Dedifferentiated amniotic fluid mesenchymal stem cell (primary cell): ENCODE measurements around the gene ADGRL2.

Experiments used
- DNase-seq: peaks from one replicate; pipeline ENCODE4 v3.0.0-alpha.2; 2016; ENCODE audit errors: extremely low spot score

ADGRL2 gene

DNA sequence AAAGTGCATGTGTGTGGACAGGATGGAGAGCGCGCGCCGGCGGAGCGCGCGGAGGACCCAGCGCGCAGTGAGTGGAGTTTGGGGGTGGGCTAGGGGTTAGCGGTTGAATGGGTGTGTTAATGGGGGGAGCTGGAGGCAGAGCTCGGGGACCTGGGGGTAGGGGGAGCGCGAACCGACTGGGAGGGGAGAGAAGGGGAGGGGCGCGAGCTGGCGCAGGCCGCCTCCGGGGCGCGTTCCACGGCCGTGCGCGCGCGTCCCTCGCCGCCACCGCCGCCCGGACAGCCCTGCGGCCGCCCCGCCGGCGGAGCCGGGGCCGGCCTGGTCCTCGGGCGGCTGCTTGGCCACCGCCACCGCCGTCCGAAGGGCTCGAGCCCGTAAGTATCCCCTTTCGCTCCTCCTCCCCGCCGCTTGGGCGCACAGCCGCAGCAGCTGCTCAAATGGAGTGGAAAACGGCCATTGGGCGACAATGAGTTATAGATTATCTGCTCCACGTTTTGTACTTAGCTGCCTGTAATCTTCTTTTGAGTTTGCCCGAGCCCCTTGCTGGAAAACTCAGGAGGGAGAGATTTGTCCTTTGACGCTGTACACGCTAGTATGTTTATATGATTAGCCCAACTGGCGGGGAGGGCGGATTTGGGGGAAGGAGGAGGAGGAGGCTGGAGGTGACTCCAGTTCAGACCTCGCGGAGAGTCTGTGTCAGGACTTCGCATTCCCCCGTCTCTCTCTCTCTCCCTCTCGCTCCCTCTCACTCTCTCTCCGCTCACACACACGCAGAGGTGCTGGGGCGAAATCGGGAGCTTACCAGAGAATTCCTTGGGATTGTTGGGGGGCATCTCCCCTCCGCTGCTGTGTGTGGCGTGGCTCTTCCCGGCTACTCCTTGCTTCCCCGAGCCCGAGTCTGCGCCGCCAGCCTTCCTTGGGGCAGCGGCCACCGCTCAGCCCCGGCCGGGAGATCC is at the start of gene ADGRL2:
ADGRL2 (plus strand) TSS at position 240 of the 956 bp plus-strand sequence. CDS start 36,051 bp downstream, outside the sequence.
- DNase-seq = peak; percentile 87

DNA sequence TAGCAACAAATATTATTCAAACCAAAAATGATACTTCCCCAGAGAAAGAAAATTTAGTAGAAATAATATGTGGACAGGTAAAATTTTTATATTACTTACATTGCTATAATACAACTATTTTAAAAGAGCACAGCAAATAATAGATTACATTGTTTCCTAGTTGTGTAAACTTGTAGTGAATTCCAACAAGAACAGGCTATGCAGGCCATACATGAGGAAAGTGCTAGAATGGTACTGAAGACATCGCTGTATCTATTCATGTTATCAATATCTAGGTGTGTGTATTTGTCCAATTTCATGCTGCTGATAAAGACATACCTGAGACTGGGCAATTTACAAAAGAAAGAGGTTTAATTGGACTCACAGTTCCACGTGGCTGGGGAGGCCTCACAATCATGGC is 47.9 kb upstream of the ADGRL2 start:
- no peak for DNase-seq

DNA sequence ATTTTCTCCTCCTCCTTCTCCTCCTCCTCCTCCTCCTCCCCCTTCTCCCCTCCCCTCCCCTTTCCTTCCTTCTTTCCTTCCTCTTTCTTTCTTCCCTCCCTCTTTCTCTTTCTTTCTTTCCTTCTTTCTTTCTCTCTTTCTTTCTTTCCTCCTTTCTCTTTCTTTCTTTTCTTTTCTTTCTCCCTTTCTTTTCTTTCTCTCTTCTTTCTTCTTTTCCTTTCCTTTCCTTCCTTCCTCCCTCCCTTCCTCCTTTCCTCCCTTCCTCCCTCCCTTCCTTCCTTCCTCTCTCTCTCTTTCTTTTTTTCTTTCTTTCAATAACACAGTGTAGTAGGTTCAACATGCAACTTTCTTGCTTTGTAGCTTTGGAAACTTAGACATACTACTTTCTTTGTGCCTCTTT is 46.3 kb upstream of the ADGRL2 start:
- DNase-seq = no peak

DNA sequence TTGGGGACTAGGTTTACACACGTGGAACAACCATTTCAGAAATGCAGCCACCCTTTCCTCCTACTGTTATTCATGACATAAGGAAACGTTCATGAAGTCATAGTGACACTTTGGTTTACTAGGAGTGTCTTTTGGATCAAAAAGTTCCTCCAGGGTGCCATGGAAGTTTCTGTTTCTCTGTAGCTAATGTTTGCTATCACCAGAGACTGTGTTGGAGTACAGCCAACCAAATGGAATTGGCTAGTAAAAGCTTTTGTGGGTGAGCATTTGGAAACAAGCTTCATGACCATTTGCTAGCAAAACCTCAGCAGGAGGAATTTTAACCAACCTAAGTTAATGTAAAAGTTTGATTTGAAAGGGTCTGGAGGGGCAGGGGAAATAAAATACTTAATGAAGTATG is 43.9 kb upstream of the ADGRL2 start:
- DNase-seq = no peak

DNA sequence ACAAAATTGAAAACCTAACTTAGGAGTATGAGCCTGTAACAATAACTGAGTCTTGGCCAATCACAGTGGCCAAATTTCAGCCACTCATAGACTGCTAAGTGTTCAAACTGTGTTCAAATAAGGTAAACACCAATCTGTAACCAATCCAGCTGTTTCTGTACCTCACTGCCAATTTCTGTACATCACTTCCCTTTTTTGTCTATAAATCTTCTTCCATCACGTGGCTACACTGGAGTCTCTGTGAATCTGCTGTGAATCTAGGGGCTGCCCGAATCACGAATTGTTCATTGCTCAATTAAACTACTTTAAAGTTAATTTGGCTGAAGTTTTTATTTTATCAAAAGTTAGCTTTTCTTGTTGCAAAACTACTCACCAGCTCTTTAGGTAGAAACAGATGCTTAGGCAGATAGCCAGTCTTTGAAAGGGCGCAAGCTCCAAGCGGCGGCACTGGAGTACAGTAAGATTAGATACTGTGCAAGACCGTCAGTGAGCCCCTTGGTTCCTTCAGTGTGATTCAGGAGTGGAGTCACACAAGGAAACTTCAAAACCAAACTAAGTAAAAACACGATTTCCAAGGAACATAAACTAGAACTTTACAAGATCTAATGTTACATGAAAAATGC is 43.2 kb upstream of the ADGRL2 start:
- no peak for DNase-seq

DNA sequence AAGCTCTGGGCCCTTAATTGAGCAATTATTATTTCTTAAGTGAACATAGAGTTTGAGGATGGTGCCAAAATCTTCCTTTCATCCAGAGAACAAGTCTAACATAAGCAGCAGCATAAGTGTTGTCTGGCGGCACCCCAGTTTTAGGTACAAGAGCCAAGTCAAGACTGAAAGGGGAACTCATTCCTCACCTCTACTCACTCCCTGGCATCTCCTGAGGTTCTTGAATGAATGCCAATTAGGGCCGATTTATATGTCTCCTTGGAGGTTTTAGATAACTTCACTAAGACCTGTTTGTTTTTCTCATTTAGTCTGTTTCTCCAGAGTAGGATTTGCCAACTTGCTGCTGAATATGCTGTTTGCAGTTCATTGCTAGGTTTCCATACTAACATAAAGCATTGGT is 42.6 kb upstream of the ADGRL2 start:
- DNase-seq = no peak

DNA sequence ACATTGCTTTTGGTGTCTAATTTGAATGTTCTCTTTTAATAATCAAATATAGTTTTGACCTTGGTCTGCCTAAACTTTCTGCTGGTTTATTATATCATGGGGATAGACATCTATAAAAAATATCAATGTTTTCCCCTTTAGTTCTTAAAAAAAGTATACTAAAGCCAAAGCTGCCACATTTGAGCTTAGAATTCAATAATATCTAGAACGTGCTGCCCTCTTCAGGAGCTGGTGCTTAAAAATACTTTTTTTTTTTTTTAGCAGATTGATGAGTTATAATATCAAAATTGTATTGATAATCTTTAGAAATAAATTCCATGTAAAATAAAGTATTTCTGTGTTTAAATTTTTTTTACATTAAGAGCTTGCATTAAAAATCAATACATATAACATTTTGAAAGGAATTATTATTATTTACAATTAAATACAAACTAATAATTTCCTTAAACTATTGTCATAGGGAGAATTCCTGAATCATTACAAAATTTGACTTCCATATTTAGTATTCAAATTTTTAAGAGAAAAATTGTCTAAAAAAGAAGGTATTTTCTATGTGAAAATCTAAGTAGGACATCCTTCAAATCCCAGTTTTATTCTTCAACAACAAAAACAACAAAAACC is 40.1 kb upstream of the ADGRL2 start:
- DNase-seq = peak; percentile 71

DNA sequence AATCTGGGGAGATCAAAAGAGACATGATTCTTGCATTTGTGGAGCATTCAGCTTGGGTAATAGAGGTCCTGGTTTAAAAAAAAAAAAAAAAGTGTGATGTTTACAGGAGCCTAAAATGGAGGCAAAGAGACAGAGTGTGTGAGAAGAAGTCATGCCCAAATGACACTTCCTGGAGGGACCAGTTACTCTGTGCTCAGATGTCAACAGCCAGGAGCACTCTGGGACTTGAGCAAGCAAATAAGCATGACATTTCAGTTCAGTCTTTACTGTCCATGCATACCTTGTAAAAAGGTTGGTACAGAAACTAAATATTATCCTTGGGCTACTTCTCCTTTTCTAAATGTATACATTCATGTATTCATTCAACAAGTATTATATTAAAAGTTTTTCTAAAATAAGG is 25.2 kb upstream of the ADGRL2 start:
- no peak for DNase-seq

DNA sequence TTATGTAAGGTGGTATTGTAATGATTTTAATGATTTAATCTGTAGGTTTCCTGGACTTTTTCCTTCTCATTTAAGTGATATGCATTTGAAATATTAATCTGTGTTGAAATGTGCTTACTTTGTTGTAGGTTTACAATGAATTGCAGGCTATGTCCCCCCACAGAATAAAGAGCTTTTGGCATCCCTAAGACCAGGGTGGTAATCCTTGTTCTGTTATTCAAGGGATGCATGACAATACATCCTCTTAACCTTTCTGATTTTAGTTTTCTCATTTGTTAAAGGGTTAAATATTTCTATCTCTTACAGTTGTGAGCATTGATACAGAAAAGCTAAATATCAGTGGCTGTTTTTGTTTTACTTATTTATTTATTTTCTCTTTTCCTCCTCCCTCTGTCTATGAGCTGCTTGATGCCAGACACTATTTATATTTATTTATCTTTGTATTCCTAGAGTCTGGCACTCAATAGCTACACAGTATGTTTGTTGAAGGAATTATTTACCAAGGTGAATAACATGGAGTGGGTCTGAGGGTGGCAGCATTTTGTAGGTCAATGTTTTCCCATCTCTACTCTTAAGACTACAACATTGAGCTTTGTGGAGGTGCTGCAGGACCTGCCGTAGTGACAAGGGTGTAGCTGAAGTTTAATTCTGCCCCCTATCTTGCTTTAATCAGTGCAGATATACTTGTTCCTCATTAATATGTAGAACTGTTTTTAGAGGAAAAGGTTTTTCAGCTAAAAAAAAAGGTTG is 19.9 kb upstream of the ADGRL2 start:
- no peak for DNase-seq

DNA sequence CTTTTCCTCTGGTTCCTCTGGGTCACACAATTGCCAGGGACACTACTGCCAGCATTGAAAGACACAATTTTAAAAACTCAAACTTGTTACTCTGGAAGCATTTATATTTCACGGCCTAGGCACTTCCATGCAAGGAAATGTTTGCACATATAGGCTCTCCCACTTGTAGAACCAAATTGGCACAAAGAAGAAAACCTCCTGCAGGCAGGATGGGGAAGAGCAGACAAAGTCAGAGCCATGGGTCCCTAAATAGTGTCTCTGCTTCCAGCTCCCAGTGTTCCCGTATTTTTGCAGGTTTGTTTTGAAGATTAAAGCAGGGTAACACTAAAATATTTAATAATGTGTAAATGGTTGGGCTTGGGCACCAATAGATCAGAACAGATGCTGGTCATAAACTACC is 19.0 kb upstream of the ADGRL2 start:
- DNase-seq = no peak

DNA sequence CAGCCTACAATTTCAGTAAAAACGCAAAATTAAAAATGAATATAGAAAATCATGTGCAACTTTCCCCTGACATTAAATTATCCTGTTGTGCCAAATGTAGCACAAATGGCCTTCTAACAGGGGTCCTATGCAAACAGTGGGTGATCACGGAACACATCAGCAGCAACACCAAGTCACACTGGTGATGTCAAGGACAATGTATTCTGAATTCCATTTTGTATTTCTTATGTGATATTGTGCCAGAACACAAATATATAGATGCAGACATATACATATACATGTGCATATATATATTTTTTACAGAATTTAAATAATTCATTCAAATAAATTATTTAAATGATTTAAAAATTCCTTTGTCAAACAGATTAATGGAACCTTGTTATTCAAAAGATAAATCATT is 8.6 kb upstream of the ADGRL2 start:
- no peak for DNase-seq

DNA sequence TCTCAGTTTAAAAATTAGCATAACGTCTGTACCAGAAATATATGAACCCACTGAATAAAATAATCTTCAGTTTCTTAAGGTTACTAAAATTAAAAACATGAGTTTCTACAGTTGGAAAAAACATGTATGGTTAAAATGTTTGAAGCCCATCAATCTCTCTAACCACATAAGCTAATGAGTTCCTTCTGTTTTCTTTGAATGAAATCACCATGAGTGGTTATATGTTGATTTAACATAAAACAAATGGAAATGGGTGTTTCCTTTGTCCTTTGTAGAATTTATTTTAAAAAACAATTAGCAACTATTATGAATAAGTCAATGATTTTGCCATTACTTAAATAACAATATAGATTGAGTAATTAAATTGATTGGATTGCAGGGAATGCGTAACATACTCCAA is 3.0 kb upstream of the ADGRL2 start:
- no peak for DNase-seq

DNA sequence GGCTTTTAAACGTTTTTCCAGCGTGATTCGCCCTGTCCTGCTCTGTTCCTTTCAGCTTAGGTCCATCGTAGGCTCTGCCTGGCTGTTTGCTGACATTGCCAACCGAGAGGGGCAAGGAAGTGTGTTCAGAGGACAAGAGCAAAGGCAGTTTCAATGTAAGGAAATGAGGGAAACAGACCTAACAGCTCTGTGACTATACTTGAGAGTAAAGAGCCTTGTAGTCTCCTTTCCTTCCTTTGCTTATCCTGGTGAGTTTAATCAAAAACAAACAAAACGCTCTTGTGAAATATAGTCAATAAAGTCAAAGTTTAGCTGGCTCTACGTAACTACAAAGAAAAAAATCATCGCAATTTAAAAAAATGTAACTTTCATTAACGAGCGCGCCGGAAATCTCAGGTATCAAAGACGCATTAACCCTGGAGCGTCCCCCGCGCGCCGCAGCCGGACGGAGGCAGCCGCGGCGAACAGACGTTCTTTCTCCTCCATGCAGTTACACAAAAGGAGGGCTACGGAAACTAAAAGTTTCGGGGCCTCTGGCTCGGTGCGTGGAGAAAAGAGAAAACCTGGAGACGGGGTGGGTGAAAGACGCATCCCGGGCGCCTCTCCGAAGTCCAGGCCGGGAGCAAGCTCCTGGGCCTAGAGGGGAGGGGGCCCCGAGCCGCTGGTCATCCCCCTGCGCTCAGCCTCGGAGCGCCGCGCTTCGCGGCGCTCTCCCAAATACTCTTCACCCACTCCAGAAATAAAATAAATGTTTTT is 617 bp upstream of the ADGRL2 start:
- DNase-seq = peak; percentile 69

DNA sequence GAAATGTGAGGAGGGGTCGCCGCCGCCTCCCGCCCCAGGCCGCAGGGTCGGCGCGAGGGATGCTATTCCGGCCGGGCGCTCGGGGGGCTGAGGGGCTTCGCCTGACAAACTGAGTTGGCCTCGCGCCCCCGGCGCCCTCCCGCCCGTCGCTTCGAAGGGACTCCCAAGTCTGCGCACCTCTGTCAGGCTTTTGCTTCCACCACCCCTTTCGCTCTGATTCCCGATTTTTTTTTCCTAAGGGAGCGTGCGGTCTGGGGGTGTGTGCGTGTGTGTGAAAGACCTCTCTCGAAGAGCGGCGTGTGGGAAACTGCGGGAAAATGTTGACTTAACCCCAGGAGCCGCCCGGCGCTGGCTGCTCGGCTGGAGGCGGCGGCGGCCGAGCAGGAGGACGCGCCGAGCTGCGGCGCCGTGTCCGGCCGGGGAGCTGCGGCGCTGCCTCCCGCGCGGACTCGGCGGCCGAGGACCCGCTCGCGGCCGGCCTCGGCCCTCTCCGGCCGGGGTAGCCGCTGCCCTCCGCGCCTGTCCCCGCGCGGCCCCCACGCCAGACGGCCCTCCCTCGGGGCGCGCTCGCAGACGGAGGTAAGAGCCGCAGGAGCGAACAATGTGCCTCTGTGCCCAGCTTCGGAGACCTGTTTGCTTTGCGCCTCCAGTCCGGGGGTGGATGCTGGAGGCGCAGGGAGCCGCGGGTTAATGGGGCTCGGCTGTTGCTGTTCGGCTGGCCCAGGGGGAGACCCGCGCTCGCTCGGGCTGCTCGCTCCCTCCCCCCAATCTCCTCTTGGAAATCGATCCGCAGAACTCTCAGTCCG is 1.1 kb downstream of the ADGRL2 start:
- DNase-seq = peak; percentile 50

DNA sequence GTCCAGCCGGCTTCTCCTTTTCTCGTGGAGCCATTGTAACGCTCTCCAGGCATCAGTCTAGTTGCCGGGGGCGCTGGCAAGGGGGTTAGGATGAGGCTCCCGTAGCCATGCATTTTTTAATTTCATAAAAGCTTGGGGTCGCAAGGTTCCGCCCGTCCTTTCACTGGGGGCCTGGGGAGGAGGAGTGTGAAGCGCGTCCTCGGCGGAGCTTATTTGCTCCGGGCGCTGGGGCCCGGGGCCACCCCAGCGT is 1.6 kb downstream of the ADGRL2 start:
- DNase-seq = no peak

DNA sequence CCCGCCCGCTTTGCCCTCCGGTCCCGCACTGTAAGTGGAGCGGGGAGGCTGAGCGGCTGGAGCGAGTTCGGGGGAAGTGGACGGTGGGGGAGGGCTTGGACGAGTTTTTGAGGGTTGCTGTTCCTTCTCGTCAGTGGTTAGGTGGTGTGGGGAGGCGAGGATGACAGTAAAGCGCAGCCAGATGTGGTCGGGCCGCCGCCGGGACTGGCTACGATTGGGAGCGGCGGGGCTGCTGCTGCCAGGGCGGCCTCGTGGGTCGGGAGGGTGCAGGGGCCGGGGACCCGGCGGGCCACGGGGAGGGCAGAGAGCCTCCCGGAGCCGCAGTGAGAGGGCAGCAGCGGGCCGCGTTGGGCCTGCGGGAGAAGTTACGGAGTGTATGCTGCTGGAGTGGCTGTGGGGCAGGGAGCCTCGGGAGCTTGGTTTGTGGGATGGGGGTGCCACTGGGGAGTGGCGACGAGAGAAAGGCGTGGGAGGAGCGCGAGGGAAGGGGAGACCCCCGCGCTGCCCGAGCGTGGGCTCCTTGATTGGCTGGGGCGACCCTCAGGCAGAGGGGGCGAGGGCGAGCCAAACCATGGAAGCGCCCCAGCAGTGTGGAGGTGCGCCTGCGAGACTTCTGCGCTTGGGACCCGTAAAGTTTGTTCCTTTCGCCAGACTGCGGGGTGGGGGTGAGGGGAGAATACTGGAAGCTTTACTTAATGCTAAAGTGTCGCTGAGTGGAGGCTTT is 2.1 kb downstream of the ADGRL2 start:
- peak; percentile 48 for DNase-seq

DNA sequence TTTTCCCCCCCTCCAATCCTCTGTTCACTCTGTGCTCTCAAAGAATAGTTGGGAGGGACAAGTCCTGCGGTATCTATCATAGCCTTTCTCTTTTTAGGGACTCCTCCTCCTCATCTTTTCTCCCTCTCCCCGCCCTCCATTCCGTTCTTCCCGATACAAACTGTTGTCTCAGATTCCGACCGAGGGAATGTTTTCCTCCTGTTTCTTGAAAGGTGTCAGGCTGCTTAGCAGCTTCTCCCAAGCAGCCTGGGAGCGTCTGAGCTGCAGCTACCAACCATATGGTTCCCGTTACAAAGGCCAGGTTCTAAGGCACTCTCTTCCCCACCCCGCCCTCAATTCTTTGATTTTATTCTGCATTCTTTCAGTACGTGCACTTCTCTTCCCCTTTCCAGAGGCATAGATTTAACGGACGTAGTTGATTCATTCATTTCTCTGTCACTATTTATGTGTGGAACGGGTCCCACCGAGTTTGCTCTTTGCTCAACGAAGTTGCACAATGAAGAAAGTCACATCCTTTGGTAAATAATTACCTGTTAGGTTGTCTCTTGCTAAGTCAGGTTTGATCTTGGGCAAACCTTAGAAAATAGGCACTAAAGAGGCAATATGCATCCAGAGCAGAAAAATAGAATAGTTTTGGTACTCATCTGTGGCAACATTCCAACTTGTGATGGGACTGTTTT is 2.8 kb downstream of the ADGRL2 start:
- DNase-seq = peak; percentile 27

DNA sequence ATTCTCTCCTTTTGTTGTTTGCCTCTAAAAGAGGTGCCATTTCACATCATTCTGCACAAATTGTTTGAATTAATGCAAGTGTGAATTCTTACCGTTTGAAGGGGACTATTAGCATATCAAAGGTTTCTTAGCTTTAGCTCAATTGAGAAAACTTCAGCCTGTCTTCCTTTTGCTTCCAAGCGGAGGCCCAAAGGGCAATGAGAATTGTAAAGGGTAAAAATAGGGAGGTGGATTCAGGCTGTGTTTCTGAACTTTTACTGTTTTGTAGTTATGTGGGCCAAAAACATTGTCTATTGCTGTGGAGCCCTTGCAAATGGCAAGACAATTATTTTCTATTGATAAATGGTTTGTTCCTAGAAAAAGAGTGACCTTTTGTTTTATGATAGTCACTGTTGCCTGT is 3.6 kb downstream of the ADGRL2 start:
- no peak for DNase-seq
